HepG2 (cell line): ENCODE data around the gene ARHGEF4. TPM values are rescaled to one million over a fixed set of nuclear protein-coding genes. Genes with fewer than 3 reads are reported as not detected.

Experiments used
- ATF1 ChIP-seq: IDR thresholded peaks from 2 replicates; pipeline ENCODE4 v1.6.1; 2016; ENCODE audit warnings: mild to moderate bottlenecking, control low read depth
- BCL6 ChIP-seq: IDR thresholded peaks from 2 replicates; pipeline ENCODE4 v1.6.1; 2016; ENCODE audit warnings: missing genetic modification reagents, missing compliant biosample characterization
- CEBPG ChIP-seq: IDR thresholded peaks from 2 replicates; pipeline ENCODE4 v1.6.1; 2016
- CREM ChIP-seq, 2 experiments: sonication (generic) in 1 of 2; formaldehyde crosslinking in 1 of 2; IDR thresholded peaks; 2 replicates each; pipeline versions ENCODE4 v1.4.0 to v1.6.1; 2016 to 2020; ENCODE audit warnings: antibody characterized with exemption in 1 of 2, mild to moderate bottlenecking in 1 of 2, missing genetic modification reagents in 1 of 2
- HMGXB4 ChIP-seq, 2 experiments: sonication (generic) in 1 of 2; formaldehyde crosslinking in 1 of 2; IDR thresholded peaks; 2 replicates each; pipeline versions ENCODE4 v1.4.0 to v1.6.1; 2018 to 2020; ENCODE audit warnings: missing genetic modification reagents in 2 of 2, borderline replicate concordance in 1 of 2, low read depth in 1 of 2, mild to moderate bottlenecking in 1 of 2, missing biosample characterization in 1 of 2
- HNF1A ChIP-seq, 2 experiments: sonication (generic) in 1 of 2; formaldehyde crosslinking in 1 of 2; IDR thresholded peaks; 2 replicates each; pipeline versions ENCODE4 v1.4.0 to v1.6.1; 2016 to 2020; ENCODE audit warnings: borderline replicate concordance in 1 of 2, low read depth in 1 of 2, mild to moderate bottlenecking in 1 of 2, missing genetic modification reagents in 1 of 2
- HNRNPUL1 ChIP-seq: fragments of 200-400 bp; formaldehyde crosslinking; IDR thresholded peaks from 2 replicates; pipeline ENCODE4 v1.6.1; 2017; ENCODE audit warnings: low read depth, mild to moderate bottlenecking, low read length, moderate library complexity
- LBX2 ChIP-seq: sonication (generic); formaldehyde crosslinking; IDR thresholded peaks from 2 replicates; pipeline ENCODE4 v1.5.0; 2020; ENCODE audit warnings: missing genetic modification reagents, mild to moderate bottlenecking, borderline replicate concordance
- NCOA5 ChIP-seq: sonication (generic); formaldehyde crosslinking; IDR thresholded peaks from 2 replicates; pipeline ENCODE4 v1.4.0; 2020; ENCODE audit warnings: missing genetic modification reagents
- PBX3 ChIP-seq: sonication (generic); formaldehyde crosslinking; IDR thresholded peaks from 2 replicates; pipeline ENCODE4 v1.8.1; 2023; ENCODE audit warnings: missing genetic modification reagents, inconsistent platforms, borderline replicate concordance
- SIN3B ChIP-seq: fragments of 150-350 bp; IDR thresholded peaks from 2 replicates; pipeline ENCODE4 v1.6.1; 2014; ENCODE audit warnings: low read length
- SOX6 ChIP-seq, 2 experiments: fragments of 450-650 bp in 1 of 2; sonication (generic) in 1 of 2; formaldehyde crosslinking in 1 of 2; IDR thresholded peaks; 2 replicates each; pipeline versions ENCODE4 v1.4.0 to v1.6.1; 2017 to 2020; ENCODE audit warnings: antibody characterized with exemption in 1 of 2, mild to moderate bottlenecking in 1 of 2, missing genetic modification reagents in 1 of 2
- YEATS2 ChIP-seq: sonication (generic); formaldehyde crosslinking; IDR thresholded peaks from 2 replicates; pipeline ENCODE4 v1.4.0; 2020; ENCODE audit warnings: missing genetic modification reagents, borderline replicate concordance
- YEATS4 ChIP-seq: sonication (generic); formaldehyde crosslinking; IDR thresholded peaks from 2 replicates; pipeline ENCODE4 v1.4.0; 2020; ENCODE audit warnings: missing genetic modification reagents, borderline replicate concordance
- ZMAT5 ChIP-seq: sonication (generic); formaldehyde crosslinking; IDR thresholded peaks from 2 replicates; pipeline ENCODE4 v1.5.0; 2020; ENCODE audit warnings: mild to moderate bottlenecking, low read depth, missing genetic modification reagents, borderline replicate concordance
- ZNF431 ChIP-seq: sonication (generic); formaldehyde crosslinking; IDR thresholded peaks from 2 replicates; pipeline ENCODE4 v1.9.0; 2022; ENCODE audit warnings: missing genetic modification reagents, low read depth, mild to moderate bottlenecking, borderline replicate concordance
- ZNF530 ChIP-seq: sonication (generic); formaldehyde crosslinking; IDR thresholded peaks from 2 replicates; pipeline ENCODE4 v1.5.0; 2020; ENCODE audit warnings: low read depth, mild to moderate bottlenecking, missing genetic modification reagents
- ZNF672 ChIP-seq: sonication (generic); formaldehyde crosslinking; IDR thresholded peaks from 2 replicates; pipeline ENCODE4 v1.8.1; 2022; ENCODE audit warnings: missing genetic modification reagents
- ZNF747 ChIP-seq: sonication (generic); formaldehyde crosslinking; IDR thresholded peaks from 2 replicates; pipeline ENCODE4 v1.8.1; 2023; ENCODE audit warnings: missing genetic modification reagents, mild to moderate bottlenecking, borderline replicate concordance
- ZNF766 ChIP-seq: sonication (generic); formaldehyde crosslinking; IDR thresholded peaks from 2 replicates; pipeline ENCODE4 v1.5.0; 2020; ENCODE audit warnings: missing genetic modification reagents, borderline replicate concordance
- polyA plus RNA-seq, 8 experiments: library from polyadenylated mRNA; depleted of rRNA in 3 of 8; stranded (reverse) in 7 of 8; unstranded in 1 of 8; fragments of >200 nt; fragmentation: Illumina TruSeq in 4 of 8; extraction: Trizol in 4 of 8; gene quantifications; 2 replicates each; pipeline versions ENCODE4 v1.2.1 to v1.2.3, GENCODE V29; 2011 to 2016; ENCODE audit warnings: low read depth in 4 of 8, missing spikeins in 1 of 8, mixed read lengths in 1 of 8; ENCODE audit not compliant: insufficient read depth in 1 of 8
- total RNA-seq, 5 experiments: library from RNA; depleted of rRNA; stranded (reverse); fragments of >200 nt; fragmentation: Illumina TruSeq; extraction: Trizol; gene quantifications; 2 replicates each; pipeline ENCODE4 v1.2.3, GENCODE V29; 2016; ENCODE audit warnings: low read depth in 1 of 5

The ARHGEF4 gene
- total and polyA plus RNA-seq, 2 of the 13 experiments (the other 11 are each of a cell fraction or from before 2014, with no cell fraction given): 0.11 to 0.13 TPM

GRCh38 chr2:131093696-131094462 lies 257.2 kb downstream of the ARHGEF4 start (continued):
- no peak for TF ChIP-seq ZNF431 (CRISPR knock-in tag)
- TF ChIP-seq CREM (IDR thresholded peaks at IDR 0.05): no peak
- no peak for TF ChIP-seq CREM (CRISPR knock-in tag; IDR thresholded peaks at IDR 0.05)
- TF ChIP-seq ZMAT5 (CRISPR knock-in tag): no peak
- 0 out of 2 replicates have a peak, but pooled peaks have one; percentile 8 for TF ChIP-seq ZNF672 (CRISPR knock-in tag)
- no peak for TF ChIP-seq ZNF747 (CRISPR knock-in tag)
- TF ChIP-seq HMGXB4 (CRISPR knock-in tag; IDR thresholded peaks at IDR 0.05; ENCODE audit: borderline replicate concordance in 1 of 2, low read depth in 1 of 2): peak; percentile 37 to 42; a peak in 2 of 4 replicates
- no peak for TF ChIP-seq CEBPG (CRISPR knock-in tag)
- TF ChIP-seq ZNF766 (CRISPR knock-in tag): no peak
- TF ChIP-seq BCL6 (CRISPR knock-in tag): no peak
- TF ChIP-seq SOX6 (IDR thresholded peaks at IDR 0.05): no peak
- no peak for TF ChIP-seq SOX6 (CRISPR knock-in tag; IDR thresholded peaks at IDR 0.05)
- peak; percentile 79; the same call in 1 of the 2 replicates for TF ChIP-seq YEATS2 (CRISPR knock-in tag)
- TF ChIP-seq HNRNPUL1: no peak
- TF ChIP-seq LBX2: no peak
- TF ChIP-seq HNF1A (IDR thresholded peaks at IDR 0.05; ENCODE audit: low read depth): no peak
- no peak for TF ChIP-seq HNF1A (CRISPR knock-in tag; IDR thresholded peaks at IDR 0.05; ENCODE audit: borderline replicate concordance)
- no peak for TF ChIP-seq ZNF530
- TF ChIP-seq SIN3B: no peak
- TF ChIP-seq NCOA5 (CRISPR knock-in tag): no peak
- TF ChIP-seq YEATS4: no peak
- no peak for TF ChIP-seq ATF1 (CRISPR knock-in tag)
- TF ChIP-seq PBX3 (CRISPR knock-in tag): no peak
